HepG2 (cell line): ENCODE data around the gene RASGRP1. TPM values are rescaled to one million over a fixed set of nuclear protein-coding genes. Genes with fewer than 3 reads are reported as not detected.

ENCODE experiments used
- AHDC1 ChIP-seq: sonication (generic); formaldehyde crosslinking; IDR thresholded peaks from 2 replicates; pipeline ENCODE4 v1.5.1; 2020; ENCODE audit warnings: mild to moderate bottlenecking, missing genetic modification reagents, borderline replicate concordance
- GABPA ChIP-seq, 2 experiments: IDR thresholded peaks; 2 replicates each; pipeline ENCODE4 v1.6.1; 2011 to 2016; ENCODE audit warnings: low read depth in 2 of 2, low read length in 1 of 2, missing biosample characterization in 1 of 2, missing genetic modification characterization in 1 of 2
- GLI4 ChIP-seq: sonication (generic); formaldehyde crosslinking; IDR thresholded peaks from 2 replicates; pipeline ENCODE4 v1.5.1; 2020; ENCODE audit warnings: missing genetic modification reagents, mild to moderate bottlenecking, moderate library complexity, borderline replicate concordance
- HOXA7 ChIP-seq: sonication (generic); formaldehyde crosslinking; IDR thresholded peaks from 2 replicates; pipeline ENCODE4 v1.8.1; 2022; ENCODE audit warnings: mild to moderate bottlenecking, missing genetic modification reagents, moderate library complexity
- KDM5A ChIP-seq: fragments of 200-600 bp; sonication (generic); IDR thresholded peaks from 2 replicates; pipeline ENCODE4 v1.7.0; 2018; ENCODE audit warnings: antibody characterized with exemption, mild to moderate bottlenecking, low read length, borderline replicate concordance
- MLLT10 ChIP-seq: sonication (generic); formaldehyde crosslinking; IDR thresholded peaks from 2 replicates; pipeline ENCODE4 v1.4.0; 2020; ENCODE audit warnings: missing genetic modification reagents
- NBN ChIP-seq: fragments of 450-650 bp; conservative IDR thresholded peaks from 2 replicates; pipeline ENCODE4 v1.6.1; 2017
- NKX3-1 ChIP-seq: sonication (generic); formaldehyde crosslinking; IDR thresholded peaks from 2 replicates; pipeline ENCODE4 v1.5.0; 2020; ENCODE audit warnings: missing genetic modification reagents
- SALL1 ChIP-seq: sonication (generic); formaldehyde crosslinking; IDR thresholded peaks from 2 replicates; pipeline ENCODE4 v1.8.0; 2022; ENCODE audit warnings: mild to moderate bottlenecking, missing genetic modification reagents
- STAT6 ChIP-seq: sonication (generic); formaldehyde crosslinking; IDR thresholded peaks from 2 replicates; pipeline ENCODE4 v1.4.0; 2020; ENCODE audit warnings: missing genetic modification reagents, mild to moderate bottlenecking, borderline replicate concordance
- TARDBP ChIP-seq: sonication (generic); formaldehyde crosslinking; IDR thresholded peaks from 2 replicates; pipeline ENCODE4 v1.8.0; 2022; ENCODE audit warnings: mild to moderate bottlenecking, missing genetic modification reagents
- ZFY ChIP-seq: sonication (generic); formaldehyde crosslinking; IDR thresholded peaks from 2 replicates; pipeline ENCODE4 v1.4.0; 2020; ENCODE audit warnings: missing genetic modification reagents
- ZNF124 ChIP-seq: sonication (generic); formaldehyde crosslinking; IDR thresholded peaks from 2 replicates; pipeline ENCODE4 v1.4.0; 2020; ENCODE audit warnings: missing genetic modification reagents
- ZNF276 ChIP-seq: sonication (generic); formaldehyde crosslinking; IDR thresholded peaks from 2 replicates; pipeline ENCODE4 v1.4.0; 2020; ENCODE audit warnings: mild to moderate bottlenecking, low read depth, missing genetic modification reagents
- ZNF343 ChIP-seq: sonication (generic); formaldehyde crosslinking; IDR thresholded peaks from 2 replicates; pipeline ENCODE4 v1.4.0; 2020; ENCODE audit warnings: mild to moderate bottlenecking, missing genetic modification reagents
- ZNF451 ChIP-seq: sonication (generic); formaldehyde crosslinking; IDR thresholded peaks from 2 replicates; pipeline ENCODE4 v1.5.0; 2020; ENCODE audit warnings: mild to moderate bottlenecking, missing genetic modification reagents
- ZNF614 ChIP-seq: IDR thresholded peaks from 2 replicates; pipeline ENCODE4 v1.6.1; 2018; ENCODE audit warnings: missing biosample characterization, missing genetic modification reagents, inconsistent platforms, borderline replicate concordance
- ZNF768 ChIP-seq: sonication (generic); formaldehyde crosslinking; IDR thresholded peaks from 2 replicates; pipeline ENCODE4 v1.4.0; 2020; ENCODE audit warnings: missing genetic modification reagents
- ZNF776 ChIP-seq: sonication (generic); formaldehyde crosslinking; IDR thresholded peaks from 2 replicates; pipeline ENCODE4 v1.4.0; 2020; ENCODE audit warnings: mild to moderate bottlenecking, missing genetic modification reagents
- ZNF780A ChIP-seq: sonication (generic); formaldehyde crosslinking; IDR thresholded peaks from 2 replicates; pipeline ENCODE4 v1.8.0; 2022; ENCODE audit warnings: mild to moderate bottlenecking, missing genetic modification reagents, moderate library complexity
- polyA plus RNA-seq, 8 experiments: library from polyadenylated mRNA; depleted of rRNA in 3 of 8; stranded (reverse) in 7 of 8; unstranded in 1 of 8; fragments of >200 nt; fragmentation: Illumina TruSeq in 4 of 8; extraction: Trizol in 4 of 8; gene quantifications; 2 replicates each; pipeline versions ENCODE4 v1.2.1 to v1.2.3, GENCODE V29; 2011 to 2016; ENCODE audit warnings: low read depth in 4 of 8, missing spikeins in 1 of 8, mixed read lengths in 1 of 8; ENCODE audit not compliant: insufficient read depth in 1 of 8
- total RNA-seq, 5 experiments: library from RNA; depleted of rRNA; stranded (reverse); fragments of >200 nt; fragmentation: Illumina TruSeq; extraction: Trizol; gene quantifications; 2 replicates each; pipeline ENCODE4 v1.2.3, GENCODE V29; 2016; ENCODE audit warnings: low read depth in 1 of 5

RASGRP1 gene
- total and polyA plus RNA-seq, 2 of the 13 experiments (the other 11 are each of a cell fraction or from before 2014, with no cell fraction given): 0.07 TPM; not detected in 1

- TF ChIP-seq SALL1 (CRISPR knock-in tag): peak; percentile 76
- TF ChIP-seq MLLT10 (CRISPR knock-in tag): no peak
- TF ChIP-seq ZNF780A: no peak
- TF ChIP-seq ZNF124: peak; percentile 65; the same call in 1 of the 2 replicates
- TF ChIP-seq ZNF343: peak; percentile 86; the same call in 1 of the 2 replicates
- 0 out of 2 replicates have a peak, but pooled peaks have one; percentile 43 for TF ChIP-seq ZNF276 (CRISPR knock-in tag)
- no peak for TF ChIP-seq HOXA7
- TF ChIP-seq STAT6 (CRISPR knock-in tag): no peak
- 0 out of 2 replicates have a peak, but pooled peaks have one; percentile 44 for TF ChIP-seq ZNF451
- TF ChIP-seq TARDBP (CRISPR knock-in tag): peak; percentile 94
- TF ChIP-seq ZNF614 (CRISPR knock-in tag): peak; percentile 86
- peak; percentile 79; the same call in 1 of the 2 replicates for TF ChIP-seq ZNF768 (CRISPR knock-in tag)
- TF ChIP-seq ZNF776 (CRISPR knock-in tag): no peak
- peak; percentile 67; the same call in 1 of the 2 replicates for TF ChIP-seq GLI4 (CRISPR knock-in tag)
- no peak for TF ChIP-seq NBN
- peak; percentile 72 for TF ChIP-seq GABPA (IDR thresholded peaks at IDR 0.05; ENCODE audit: low read depth, low read length)
- peak; percentile 89 for TF ChIP-seq GABPA (CRISPR knock-in tag; IDR thresholded peaks at IDR 0.05; ENCODE audit: low read depth)
- TF ChIP-seq ZFY (CRISPR knock-in tag): peak; percentile 99
- no peak for TF ChIP-seq AHDC1 (CRISPR knock-in tag)
- TF ChIP-seq NKX3-1 (CRISPR knock-in tag): peak; percentile 52; the same call in 1 of the 2 replicates
- peak; percentile 97 for TF ChIP-seq KDM5A
Observed at GRCh38 chr15:38453971-38454695, 110.5 kb downstream of the RASGRP1 start, which contains the start of gene FAM98B (continued).
